MV-4-11 (cell line): ENCODE results near the gene ALDH5A1.

Experiments
- DNase-seq: peaks from one replicate; lab custom pipeline; 2025; lab: John Stamatoyannopoulos, UW

Gene ALDH5A1

DNA sequence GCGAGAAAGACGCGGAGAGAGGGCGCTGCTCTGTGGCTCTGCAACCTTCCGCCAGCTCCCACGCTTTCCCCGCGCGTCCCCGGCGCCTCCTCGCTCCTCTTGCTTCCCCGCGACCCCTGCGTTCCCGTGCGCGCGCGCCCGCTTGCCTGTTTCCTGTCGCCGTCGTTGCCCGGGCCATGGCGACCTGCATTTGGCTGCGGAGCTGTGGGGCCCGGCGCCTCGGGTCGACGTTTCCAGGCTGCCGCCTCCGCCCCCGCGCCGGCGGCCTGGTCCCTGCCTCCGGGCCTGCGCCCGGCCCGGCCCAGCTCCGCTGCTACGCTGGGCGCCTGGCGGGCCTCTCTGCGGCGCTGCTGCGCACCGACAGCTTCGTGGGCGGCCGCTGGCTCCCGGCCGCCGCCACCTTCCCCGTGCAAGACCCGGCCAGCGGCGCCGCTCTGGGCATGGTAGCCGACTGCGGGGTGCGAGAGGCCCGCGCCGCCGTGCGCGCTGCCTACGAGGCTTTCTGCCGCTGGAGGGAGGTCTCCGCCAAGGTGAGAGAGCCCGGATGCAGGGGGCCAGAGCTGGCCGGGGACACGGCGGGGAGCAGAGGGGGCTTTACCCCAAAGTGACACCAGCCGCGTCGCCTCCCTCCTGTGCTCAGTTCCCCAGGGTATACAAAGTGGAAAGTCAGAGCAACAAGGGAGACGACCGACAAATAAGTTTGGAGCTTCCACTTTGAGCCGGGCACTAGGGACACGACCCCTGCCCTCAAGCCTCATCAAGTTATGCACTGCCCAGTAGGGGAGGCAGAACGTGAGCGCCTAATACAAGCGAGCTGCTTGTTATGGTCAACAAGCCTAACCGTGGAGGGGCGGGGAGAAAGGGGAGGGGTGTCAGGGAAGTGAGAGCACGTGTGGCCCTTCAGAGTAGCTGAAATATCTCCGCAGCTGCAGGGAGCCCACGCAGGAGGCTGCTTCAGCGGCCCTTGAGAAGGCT, at the start of gene ALDH5A1:
ALDH5A1 (plus strand) TSS at position 149 of the 975 bp plus-strand sequence; CDS start at position 177, 28 bp downstream.
- DNase-seq = peak; percentile 66

DNA sequence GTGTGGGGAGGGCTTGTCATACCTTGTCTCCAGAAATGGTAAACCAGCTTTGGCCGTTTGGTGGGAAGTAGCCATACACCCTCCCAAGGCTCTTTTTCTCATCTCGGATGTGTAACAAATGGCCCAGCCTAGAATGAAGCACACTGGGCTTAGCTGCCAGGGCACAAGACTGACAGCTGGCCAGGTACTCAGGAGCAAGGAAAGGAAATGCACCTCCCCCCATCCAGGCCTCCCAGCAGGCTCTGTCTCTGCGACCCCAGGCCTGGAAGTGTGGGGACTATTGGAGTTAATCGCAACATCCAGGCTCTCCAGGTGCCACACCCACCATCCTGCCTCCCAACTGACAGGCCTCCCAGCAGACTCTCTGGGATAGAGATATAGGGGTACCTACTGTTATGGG, 49.1 kb upstream of the ALDH5A1 start:
- no peak for DNase-seq

DNA sequence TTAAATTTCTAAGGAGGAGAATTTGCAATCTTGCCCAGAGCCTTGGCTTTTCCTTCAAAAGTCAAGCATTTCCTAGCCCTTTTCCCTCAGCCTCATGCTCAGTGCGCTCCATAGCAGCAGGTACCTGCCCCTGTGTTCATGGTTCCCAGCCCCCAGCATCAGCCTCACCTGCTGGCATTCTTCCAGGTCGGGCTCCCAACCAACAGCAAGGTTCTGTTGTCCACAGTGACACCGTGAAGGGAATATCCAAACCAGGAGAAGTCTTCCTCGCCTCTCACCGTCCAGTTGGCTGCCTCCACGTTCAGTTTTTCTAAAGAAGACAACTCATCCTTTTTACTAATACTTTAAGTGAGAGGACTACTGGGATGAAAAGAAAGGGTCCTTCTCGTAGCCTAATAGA, 48.1 kb upstream of the ALDH5A1 start:
- no peak for DNase-seq

DNA sequence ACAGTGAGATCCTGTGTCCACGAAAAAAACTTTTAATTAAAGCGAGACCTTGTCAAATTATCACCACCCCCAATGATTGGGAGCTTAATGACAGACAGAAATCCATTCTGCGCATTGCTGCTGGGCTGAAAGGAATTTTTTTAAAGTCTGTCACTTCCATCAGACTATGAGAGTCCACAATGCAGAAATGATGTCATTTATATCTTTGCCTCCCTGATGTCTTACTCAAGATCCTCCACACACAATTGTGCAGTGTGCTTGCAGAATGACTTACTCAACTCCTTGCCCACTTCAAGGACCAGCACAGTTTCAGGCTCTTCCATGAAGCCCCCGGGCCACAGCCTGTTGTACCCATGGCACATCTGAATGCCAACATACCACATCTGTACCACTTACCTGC, 46.4 kb upstream of the ALDH5A1 start:
- DNase-seq = no peak

DNA sequence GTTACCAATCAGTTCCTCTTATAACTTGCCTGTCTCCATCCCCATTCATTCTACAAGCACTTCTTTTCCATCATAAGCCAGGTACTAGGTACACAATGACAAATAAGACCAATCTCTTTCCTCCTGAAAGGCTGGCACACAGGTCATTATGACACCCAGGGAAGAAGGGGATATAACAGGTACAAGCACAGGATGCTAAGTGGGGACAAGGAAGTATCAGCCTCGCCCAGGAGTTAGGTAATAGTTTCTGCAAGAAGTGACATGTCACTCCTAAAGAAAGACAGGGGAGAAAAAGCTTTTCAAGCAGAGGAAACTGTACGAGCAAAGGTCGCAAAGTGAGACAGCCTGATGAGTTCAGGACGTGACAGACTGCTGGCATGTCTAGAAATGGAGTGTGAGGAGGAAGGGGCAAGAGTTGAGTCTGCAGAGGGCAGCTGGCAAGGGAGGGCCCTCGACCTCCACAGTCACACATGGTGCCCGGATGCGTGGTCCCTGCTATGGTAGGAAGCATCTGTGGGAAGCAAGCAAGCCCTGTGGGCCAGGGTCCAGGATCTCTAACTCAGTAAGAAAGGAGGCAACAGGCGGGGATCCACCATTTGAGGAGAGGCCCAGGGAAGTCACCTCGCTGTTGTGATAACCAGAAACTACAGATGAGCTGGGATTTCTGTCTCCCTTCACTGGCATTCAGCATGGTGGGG, 45.8 kb upstream of the ALDH5A1 start:
- no peak for DNase-seq

DNA sequence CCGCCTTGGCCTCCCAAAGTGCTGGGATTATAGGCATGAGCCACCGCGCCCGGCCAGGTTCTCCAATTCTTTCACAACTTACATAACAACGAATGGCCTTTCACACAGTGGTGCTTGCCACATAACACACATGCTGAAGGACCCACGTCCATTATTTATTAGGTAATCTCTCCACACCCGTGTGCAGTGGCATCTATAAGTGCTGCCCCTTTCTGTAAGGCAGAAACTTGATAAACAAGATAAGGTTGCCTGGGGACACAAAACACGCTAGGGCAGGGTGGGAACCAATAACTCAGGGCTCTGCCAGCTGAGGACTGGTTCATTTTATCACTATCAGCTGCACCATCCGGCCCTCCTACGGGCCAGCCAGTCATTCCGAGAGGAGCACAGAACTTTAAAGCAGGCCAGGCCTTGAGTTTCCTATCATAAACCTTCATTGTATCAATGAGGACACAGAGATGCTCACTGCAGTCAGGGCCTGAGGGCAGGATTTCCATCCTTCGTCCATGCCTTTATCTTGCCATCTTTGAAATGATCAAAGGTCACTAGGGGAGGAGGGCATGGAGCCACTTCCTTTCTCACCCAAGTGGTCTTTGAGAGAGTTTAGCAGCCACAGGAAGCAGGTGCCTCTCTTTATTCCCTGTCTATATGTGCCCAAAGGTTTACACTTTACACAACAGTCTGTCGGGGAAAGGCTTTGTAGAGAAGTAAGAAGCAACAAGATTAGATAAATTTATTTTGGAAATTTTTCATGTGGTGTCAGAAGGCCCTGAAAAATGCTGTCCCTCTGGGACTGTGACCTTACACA, 43.0 kb upstream of the ALDH5A1 start:
- DNase-seq = peak; percentile 1

DNA sequence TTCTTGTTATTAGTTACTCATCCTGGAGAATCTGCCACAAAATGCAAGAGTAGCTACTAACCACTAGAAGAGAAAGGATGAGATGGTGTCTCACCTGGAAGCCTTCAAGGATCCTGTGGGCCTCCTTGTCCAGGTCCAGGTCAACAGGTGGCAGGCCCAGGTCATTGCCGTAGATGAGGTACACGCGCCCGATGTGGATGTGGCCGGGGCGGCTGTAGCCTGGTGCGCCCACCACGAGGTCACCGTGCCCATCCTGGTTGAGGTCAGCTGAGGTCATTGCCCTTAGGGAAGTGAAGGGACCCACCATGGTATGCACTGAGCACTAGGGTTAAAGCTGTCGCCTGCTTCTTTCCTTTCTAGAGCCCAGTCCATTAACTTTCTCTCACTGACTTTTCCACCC, 40.8 kb upstream of the ALDH5A1 start:
- no peak for DNase-seq

DNA sequence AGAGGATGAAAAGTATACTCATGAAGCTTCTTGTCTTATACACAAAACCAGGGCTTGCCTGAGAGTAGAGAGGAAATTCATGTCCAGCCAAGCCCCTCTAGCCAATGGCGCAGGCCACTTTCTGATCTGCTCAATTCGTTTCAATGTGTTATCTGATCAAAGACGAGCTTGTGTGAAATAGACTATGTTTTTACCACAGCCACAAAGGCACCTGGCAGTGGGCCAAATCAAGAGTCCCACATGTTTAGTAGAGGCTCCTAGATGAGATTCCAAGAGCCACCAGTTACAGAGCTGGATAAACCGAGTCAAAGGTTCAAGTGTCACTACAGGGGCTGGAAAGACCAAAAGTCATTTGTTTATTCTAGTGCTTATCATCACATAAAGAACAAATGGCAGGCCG, 40.3 kb upstream of the ALDH5A1 start:
- no peak for DNase-seq

DNA sequence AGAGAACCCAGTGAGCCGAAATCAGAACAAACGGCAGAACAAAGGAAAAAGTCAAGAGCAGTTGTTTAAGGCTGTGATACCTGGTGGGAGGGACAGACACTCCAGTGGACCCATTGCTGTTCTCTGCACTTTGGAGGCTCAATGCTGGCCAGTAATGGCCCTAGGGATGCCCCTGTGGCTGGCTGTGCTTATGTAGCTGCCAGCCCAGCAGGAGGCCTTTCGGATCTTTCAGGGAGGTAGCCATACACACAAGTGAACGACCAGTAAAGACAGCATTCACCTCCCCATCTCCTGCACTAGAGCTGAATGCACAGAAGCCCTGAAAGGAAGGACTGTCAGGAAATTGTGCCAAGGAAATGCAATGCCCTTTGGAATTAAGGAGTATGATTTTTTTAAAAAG, 39.7 kb upstream of the ALDH5A1 start:
- DNase-seq = no peak

DNA sequence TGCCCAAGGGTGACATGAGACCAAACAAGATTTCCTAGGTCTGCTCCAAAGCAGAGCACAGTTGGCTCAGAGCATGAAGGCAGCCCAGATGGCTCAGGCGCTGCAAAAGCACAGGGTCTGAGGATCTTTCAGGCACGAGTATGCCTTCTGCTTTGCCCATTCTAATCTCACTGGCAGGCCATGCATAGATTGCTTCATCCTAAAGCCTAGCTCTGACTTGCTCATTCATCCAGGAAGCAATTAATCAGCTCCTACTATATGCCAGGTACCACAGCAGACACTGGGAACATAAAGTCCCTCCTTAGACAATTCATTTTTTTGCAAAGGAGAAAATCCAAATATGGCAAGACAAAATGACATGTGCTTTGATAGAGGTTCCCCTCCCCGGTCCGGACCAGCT, 36.6 kb upstream of the ALDH5A1 start:
- DNase-seq = no peak

DNA sequence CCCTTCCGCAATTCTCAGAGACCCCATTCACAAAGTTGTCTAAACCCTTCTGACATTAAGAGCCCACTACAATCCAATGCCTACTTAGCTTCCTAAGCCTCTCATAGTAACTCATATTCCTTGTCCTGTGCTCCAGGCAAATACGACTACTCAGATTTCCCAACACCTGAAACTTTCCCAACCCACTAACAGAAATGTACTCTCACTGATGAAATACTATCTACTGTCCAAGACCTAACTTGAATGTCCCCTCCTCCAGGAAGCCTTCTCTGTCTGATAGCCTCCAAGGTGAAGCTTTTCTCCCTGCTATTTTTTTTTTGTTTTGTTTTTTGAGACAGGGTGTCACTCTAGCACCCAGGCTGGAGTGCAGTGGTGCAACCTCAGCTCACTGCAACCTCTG, 35.8 kb upstream of the ALDH5A1 start:
- DNase-seq = no peak

DNA sequence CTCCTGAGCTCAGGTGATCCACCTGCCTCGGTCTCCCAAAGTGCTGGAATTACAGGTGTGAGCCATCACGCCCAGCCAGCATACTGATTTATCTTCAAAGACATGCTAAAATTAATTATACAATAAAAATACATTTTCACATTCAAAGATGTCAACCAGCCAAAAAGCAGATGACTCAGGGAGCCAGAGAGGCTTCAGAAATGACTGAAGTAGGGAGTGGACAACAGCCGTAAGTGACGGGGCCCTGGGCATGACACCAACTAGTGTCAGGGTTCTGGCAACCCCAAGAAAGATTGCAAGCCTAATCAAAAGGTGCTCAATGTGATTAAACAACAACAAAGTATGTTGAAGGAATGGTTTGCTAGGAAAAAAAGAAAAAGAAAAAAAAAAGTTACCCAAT, 33.8 kb upstream of the ALDH5A1 start:
- no peak for DNase-seq

DNA sequence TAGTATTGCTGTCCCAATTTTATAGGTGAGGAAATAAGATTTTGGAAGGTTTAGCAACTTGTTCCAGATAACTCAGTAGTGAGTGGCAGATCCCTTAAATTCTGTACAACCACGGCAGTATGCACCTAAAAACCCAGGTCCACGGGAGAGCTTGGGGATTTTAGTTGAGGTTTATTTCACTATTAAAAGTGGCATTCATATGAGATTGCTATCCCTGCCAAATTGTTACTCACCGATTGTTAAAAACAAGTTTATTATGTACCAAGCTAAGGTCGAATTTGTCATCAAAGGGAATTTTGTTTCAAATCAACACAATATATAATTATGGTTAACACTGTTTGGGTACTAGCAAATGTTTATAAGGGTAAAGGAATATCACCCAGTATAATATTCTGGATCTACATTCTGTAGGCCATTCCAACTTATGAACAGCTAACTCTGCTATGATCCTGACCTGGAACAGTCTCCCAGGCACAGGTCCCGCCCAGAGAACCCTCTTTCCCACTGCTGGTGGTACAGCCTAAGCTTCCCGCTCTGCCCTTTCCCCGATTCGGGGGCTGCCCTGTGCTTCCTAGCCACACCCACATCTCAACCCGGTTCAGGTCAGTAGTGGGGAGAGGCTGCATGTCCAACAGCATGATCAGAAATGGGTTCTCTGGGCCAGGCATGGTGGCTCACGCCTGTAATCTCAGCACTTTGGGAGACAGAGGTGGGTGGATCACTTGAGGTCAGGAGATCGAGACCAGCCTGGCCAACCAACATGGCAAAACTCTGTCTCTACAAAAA, 30.3 kb upstream of the ALDH5A1 start:
- no peak for DNase-seq

DNA sequence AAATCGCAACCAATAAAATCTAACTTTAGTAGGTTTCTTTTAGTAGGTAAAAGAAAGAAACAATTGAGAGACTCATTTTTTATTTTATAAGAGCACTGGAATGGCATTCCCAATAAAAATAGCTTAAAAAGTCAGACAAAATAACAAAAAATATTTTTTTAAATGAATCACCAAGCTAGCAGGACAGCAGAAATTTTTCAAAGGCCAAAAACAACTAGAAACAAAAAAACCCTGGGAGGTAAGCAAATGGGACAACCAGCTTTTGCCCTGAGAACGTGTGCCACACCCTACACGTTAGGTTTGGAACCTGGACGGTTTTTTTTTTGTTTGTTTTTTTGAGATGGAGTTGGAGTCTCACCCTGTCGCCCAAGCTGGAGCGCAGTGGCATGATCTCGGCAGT, 25.0 kb upstream of the ALDH5A1 start:
- no peak for DNase-seq

DNA sequence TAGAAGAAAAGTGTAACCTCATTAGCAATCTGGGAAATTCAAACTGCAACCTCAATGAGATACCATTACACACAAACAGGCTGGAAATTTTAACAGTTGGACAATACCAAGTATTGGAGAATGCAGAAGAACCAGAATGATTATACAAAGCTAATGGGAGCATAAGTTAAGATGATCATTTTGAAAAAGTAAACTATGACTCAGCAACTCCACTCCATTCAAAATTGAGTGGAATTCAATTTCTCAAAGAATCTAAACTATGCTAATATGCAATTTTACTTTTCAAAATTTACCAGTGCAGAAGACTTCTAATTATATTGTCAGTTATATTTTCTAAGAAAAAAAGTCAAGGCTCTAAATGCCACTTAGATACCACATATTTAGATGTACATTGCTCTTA, 22.6 kb upstream of the ALDH5A1 start:
- no peak for DNase-seq

DNA sequence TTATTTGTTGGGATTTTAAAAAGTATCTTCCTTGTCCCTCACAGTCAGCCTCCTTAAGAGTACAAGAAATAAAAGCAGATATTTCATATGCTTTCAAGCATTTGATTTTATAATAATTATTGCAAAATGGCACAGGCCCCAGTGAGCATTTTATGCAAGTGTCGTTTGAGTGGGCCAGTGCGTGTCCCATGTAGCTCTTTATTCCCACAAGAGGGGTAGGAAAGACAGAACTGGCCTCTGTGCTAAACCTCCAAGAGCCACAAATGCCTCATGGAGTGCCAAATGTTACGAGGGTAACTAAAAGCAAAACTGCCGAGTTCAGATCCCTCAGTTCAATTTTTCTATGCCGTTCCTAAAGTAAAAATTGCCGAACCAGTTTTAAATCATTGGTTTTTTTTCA, 18.1 kb upstream of the ALDH5A1 start:
- DNase-seq = no peak

DNA sequence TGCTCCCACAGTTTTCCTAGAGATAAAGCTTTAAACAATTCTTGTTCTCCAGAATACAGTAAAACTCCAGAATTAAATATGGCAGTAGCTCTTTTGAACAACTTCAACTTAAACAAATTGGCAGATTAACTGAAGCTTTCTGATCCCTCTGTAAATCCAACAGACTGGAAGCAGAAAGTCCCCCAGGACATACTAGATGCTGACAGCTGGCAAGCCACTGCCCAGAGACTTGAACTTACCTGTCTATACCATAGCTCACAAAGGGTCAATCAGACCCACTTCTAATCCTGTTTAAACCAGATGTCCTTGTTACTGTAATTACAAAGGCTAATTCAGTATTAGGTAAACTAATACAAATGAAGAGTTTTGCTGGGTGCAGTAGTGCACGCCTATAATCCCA, 17.7 kb upstream of the ALDH5A1 start:
- no peak for DNase-seq

DNA sequence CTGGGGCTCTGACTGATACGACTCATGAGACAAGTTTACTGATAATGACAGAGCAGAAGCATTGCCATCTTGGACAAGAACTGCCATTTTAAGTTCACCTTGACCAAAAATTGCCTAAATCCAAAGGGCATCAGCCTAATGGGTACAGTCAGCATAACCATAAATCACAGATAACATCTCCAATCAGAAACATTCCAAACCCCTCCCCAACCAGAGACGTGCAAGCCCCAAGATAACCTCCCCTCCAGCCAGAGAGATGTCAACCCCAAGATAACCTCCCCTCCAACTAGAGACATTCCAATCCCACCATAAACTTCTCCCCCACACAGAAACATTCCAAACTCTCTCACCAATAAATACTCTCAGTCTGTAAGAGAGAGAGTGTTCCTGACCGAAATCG, 15.9 kb upstream of the ALDH5A1 start:
- DNase-seq = no peak

DNA sequence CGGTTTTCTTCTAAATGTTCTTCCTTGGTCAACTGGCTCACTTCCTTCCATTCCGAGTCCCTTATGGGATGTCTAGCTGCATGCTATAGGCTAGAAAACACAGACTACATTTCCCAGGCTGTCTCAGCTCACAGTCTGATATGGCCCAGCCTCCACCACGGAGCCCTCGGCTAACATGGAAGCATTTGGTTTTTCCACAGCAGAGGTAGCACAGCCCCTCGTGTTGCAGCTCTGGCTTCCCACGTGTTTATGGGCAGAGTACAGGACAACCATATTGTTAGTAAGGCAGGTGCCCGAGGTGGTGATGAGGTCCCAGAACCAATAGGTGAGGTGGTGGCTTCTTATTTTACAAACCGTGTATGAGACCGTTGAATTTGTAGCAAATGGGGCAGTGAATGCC, 14.1 kb upstream of the ALDH5A1 start:
- peak; percentile 31 for DNase-seq

DNA sequence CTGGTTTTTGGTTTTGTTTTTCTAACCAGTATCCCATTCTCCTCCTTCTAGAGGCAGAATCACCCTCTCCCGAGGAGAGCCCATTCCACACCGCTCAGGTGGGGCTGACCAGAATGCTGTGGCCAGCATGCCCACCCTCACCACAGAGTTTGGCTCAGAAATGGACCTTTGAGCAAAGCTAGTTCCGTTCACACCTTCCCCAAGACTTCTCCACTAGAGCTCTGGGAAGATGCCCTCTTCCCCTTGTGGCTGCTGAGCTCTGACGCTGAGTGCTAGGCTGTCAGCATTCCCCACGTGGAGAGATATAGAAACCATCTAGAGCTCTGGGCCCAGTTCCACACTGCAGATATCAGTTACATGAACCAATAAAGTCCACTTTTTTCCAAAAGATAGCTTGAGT, 13.3 kb upstream of the ALDH5A1 start:
- DNase-seq = no peak

DNA sequence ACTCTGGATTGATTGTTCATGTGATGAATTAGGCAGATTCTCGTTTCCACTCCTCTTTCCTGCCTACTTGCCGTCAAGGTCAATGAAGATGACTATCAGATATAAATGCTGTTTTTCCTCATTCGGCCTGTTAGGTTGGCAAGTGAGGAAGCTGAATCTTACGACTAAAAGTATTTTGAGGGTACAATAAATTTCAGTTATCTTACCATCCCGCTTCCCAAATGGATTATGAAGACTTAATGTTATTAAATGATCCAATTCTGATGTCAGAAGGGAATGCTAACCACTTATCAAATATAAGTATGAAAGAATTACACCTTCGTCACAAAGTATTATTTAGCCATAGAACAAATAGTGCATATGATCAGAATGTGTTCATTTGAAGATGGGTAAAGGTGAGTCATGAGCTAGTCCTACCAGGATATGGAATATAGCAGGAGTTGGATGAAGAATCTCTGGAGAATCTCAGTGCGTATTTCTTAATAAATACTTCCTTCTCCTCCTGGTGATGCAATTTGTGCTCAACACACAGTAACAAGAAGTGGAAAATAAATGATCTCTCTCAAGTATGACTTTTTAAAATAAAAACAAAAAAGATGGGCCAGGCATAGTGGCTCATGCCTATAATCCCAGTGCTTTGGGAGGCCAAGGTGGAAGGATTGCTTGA, 10.0 kb upstream of the ALDH5A1 start:
- DNase-seq = peak; percentile 1
